ENCODE measurements around the gene PHF10.
"Not testable (repeated sequence)": the region's sequence is repeated elsewhere in the genome, so short reads cannot be mapped to it uniquely, and the experiment has no call there.

Gene PHF10

GRCh38 chr6:169724494-169725124, at the start of gene PHF10:
Gene PHF10, minus strand, starts transcription at chr6:169724500. Its CDS starts 569 bp downstream, at chr6:169723931.
- peak; percentile 50 to 53 for DNase-seq (ENCODE audit: low read depth in 2 of 2)

GRCh38 chr6:169766921-169767736, 42.8 kb upstream of the PHF10 start:
- no peak for DNase-seq (ENCODE audit: low read depth in 2 of 2)

- DNase-seq (ENCODE audit: low read depth in 2 of 2), result no peak
These were observed 41.9 kb upstream of the PHF10 start for GRCh38 chr6:169766232-169766631.

GRCh38 chr6:169765789-169766188, 41.5 kb upstream of the PHF10 start:
- not testable (repeated sequence) for DNase-seq (ENCODE audit: low read depth in 2 of 2)

DNA sequence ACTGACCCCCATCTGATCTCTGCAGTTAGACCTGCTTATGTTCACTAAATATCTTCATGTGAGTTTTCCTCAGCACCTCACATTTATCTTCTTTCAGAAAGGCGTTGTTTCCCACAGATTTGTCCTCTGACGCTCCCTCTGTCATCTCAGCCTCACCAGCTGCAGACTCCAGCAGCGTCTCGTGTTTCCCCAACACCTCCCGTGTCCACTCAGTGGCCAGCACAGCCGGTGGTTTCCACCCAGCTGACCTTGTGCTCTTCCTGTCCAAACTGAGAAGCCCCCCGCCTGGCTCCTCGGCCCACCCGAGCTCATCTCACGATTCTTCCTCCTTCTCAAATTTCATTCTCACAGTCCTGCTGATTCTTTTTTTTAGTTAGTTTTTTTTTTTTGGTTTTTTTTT, 39.6 kb upstream of the PHF10 start:
- no peak for DNase-seq (ENCODE audit: low read depth in 2 of 2)

DNA sequence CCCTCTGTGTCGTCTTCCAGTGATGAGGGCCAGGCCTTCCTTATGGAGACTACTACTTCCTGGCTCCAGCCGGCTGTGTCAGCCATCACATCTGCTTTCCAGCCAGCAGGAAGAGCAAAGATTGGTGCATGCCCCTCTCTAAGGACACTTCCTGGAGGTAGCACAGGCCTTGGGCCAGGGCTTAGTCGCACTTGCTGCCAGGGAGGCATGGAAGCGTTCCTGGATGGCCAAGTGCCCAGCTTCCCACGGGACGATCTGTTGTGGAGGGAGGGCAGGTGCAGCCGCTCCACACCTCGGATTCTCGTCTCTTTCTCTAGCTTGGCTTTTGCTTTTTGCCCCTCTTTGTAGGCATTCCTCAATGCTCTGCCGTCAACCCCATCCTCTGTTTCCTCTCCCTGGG, 39.0 kb upstream of the PHF10 start:
- no peak for DNase-seq (ENCODE audit: low read depth in 2 of 2)

DNA sequence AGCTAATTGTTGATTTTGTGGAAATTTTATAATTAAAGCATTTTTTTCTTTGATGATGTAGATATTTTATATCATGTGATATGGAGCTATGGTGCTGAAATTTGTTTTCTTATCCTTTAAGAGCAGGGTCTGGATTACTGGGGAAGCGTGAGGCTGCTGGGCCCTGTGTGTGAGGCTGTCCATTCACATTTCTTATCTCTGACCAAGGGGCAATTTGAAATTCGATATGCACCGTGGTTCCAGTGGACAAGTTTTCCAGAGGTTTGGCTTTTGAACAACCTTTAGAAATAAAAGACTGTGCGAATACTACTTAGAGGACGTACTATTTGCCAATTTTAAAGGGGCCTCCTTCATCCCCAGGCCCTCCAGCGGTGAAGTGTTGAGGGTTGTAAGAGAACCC, 30.9 kb upstream of the PHF10 start:
- no peak for DNase-seq (ENCODE audit: low read depth in 2 of 2)

GRCh38 chr6:169752074-169752623, 27.8 kb upstream of the PHF10 start:
- no peak for DNase-seq (ENCODE audit: low read depth in 2 of 2)

DNA sequence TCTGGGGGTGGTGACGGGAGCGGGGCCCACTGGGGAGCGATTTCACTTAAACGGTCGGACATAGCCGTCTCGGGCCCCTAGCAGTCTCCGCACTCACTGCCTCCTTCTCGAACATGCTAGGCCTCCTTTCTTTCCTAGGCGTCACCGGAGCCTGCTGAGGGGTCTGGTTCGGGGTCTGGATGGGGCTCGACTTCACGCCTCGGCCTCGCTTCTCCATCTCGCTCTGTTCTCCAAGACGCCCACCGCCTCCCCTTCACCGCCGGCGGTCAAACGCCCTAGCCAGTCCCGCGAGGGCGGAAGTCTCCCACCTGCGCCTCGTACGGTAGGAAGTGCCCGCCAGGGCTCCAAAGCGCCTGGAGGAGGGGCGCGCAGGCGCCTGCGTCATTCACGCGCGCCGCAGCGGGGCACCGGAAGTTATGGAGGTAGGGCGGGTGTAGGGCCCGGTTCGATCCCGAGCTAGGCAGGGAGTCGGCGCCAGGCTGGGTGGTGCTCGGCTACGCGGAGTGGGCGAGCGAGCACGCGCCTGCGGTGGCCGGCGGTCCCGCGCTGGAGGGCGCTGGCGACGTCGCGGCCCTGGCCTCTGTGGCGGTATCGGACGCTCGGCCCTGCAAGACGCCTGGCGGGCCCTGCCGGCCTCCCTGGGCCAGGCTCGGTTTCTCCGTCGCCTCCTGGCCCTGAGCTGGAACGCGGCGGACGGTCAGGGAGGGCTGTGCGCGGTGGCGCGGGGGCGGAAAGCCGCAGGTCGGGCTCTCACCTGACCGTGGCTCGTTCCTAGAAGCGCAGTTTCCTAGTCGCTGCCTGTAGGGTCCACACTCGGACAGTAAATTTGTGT, 27.2 kb upstream of the PHF10 start, which contains the start of the genes DYNLT2 and ERMARD:
DYNLT2 (minus strand) TSS at position 331 of the 832 bp plus-strand sequence; CDS start at position 217, 114 bp downstream.
ERMARD (plus strand) TSS at position 381 of the 832 bp plus-strand sequence; CDS start at position 417, 36 bp downstream.
- peak; percentile 89 for DNase-seq (ENCODE audit: low read depth in 2 of 2)

DNA sequence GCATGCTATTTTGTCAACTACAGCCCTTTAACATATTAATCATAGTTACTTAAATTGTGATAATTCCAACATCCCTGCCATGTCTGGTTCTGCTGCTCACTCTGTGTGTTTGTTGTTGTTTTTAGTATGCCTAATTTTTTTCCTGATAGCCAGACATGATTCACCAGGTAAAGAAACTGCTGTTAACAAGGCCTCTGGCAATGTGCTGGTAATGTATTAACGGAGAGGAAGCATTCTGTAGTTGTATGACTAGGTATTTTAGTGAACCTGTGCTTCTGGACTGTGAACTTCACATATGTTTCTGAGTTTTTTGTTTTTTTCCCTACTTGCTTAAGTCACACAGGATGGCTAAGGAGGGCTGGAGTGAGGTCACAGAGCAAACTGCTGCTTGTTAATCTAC, 22.3 kb upstream of the PHF10 start:
- DNase-seq (ENCODE audit: low read depth in 2 of 2), result no peak

DNA sequence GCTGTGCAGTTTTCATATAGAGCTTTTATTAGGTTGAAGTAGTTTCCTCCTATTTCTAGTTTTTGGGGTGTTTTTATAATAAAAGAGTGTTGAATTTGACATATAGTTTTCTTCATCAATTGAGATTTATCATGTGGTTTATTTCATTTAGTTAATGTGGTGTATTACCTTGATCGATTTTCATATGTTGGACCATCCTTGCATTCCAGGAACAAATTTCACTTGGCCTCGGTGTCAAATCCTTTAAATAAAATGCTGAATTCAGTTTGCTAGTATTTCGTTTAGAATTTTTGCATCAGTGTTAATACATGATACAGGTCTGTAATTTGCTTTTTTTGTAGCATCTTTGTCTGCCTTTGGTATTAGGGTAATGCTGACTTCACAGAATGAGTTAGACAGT, 21.1 kb upstream of the PHF10 start:
- DNase-seq (ENCODE audit: low read depth in 2 of 2), result no peak

GRCh38 chr6:169741344-169741743, 17.0 kb upstream of the PHF10 start:
- DNase-seq (ENCODE audit: low read depth in 2 of 2), result no peak

- no peak for DNase-seq (ENCODE audit: low read depth in 2 of 2)
These were observed 14.8 kb upstream of the PHF10 start for GRCh38 chr6:169738976-169739529.

- no peak for DNase-seq (ENCODE audit: low read depth in 2 of 2)
These were observed 14.1 kb upstream of the PHF10 start for GRCh38 chr6:169738204-169738975.

GRCh38 chr6:169729961-169730360, 5.7 kb upstream of the PHF10 start:
- DNase-seq (ENCODE audit: low read depth in 2 of 2), result no peak

GRCh38 chr6:169726963-169727362, 2.7 kb upstream of the PHF10 start:
- DNase-seq (ENCODE audit: low read depth in 2 of 2), result no peak

GRCh38 chr6:169726049-169726400, 1.7 kb upstream of the PHF10 start:
- no peak for DNase-seq (ENCODE audit: low read depth in 2 of 2)

DNA sequence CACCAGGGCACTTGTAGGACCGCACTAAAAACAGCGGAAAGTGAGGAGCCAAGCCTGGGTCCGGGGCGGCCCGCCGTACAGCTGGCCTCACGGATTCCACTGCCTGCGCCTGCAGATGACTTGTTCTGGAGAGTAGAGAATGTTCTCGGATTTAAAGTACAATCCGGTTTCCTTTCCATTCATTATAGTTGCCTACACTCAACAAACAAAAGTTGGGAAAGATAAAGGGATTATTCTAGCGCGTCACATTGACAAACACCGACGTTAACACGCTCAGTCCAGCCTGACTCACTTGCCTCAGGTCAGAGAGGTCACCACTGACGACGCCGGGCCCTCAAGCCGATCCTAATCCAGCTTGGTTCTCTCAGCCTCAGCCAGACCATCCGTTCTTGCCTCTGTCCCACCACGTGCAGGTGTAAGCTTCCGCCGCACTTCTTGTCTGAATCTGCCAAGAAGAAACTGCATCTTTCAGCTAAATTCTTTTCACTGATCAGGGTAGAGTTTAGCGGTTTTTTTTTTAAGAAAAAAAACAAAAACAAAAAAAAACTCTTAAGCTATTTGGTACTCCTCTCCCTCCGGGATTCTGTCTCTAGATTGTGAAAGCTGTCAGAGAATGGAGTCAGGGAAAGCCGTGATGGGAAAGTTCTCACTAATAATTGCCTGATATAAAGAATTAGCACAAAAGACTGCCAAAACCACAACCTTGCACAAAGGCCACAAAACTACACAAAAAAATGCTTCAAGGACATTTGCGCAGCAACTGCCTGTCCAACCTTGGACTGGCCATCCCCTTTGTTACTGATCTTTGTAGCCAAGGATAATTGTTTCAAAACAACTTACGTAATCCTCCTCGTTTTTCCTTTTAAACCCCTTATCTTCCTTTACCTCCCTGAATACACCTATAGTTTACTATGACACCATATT, 1.1 kb upstream of the PHF10 start:
- DNase-seq (ENCODE audit: low read depth in 2 of 2), result peak in 1 of 2 donors; percentile 7

- DNase-seq (ENCODE audit: low read depth in 2 of 2), result peak; percentile 19 to 20
These were observed 258 bp downstream of the PHF10 start for GRCh38 chr6:169723991-169724493.
